Hepatocyte (in vitro differentiated cells): Measurements from ENCODE around the gene NUP214. TPM values are rescaled to one million over a fixed set of nuclear protein-coding genes. Genes with fewer than 3 reads are reported as not detected.

Experiments
- DNase-seq: peaks from one replicate; pipeline ENCODE4 v3.0.0-alpha.2; 2016; ENCODE audit warnings: low spot score
- H2AFZ ChIP-seq: fragments of 200-600 bp; sonication (generic); 2 replicates; pipeline ENCODE4 v1.6.0; 2016; ENCODE audit warnings: antibody characterized with exemption, mild to moderate bottlenecking
- H3K27ac ChIP-seq: fragments of 200-600 bp; sonication (generic); 2 replicates; pipeline ENCODE4 v1.5.1; 2016; ENCODE audit warnings: mild to moderate bottlenecking
- H3K27me3 ChIP-seq: fragments of 200-600 bp; sonication (generic); 2 replicates; pipeline ENCODE4 v1.6.1; 2016
- H3K36me3 ChIP-seq: fragments of 200-600 bp; sonication (generic); replicated peaks from 2 replicates; pipeline ENCODE4 v1.5.1; 2016; ENCODE audit warnings: low read depth; ENCODE audit not compliant: insufficient read depth
- H3K4me1 ChIP-seq: fragments of 200-600 bp; sonication (generic); 2 replicates; pipeline ENCODE4 v1.5.1; 2016; ENCODE audit warnings: mild to moderate bottlenecking, moderate library complexity; ENCODE audit not compliant: insufficient read depth
- H3K4me2 ChIP-seq: fragments of 200-600 bp; sonication (generic); 2 replicates; pipeline ENCODE4 v1.6.0; 2016
- H3K4me3 ChIP-seq: fragments of 200-600 bp; sonication (generic); 2 replicates; pipeline ENCODE4 v1.5.1; 2016; ENCODE audit warnings: mild to moderate bottlenecking
- H3K79me2 ChIP-seq: fragments of 200-600 bp; sonication (generic); 2 replicates; pipeline ENCODE4 v1.6.0; 2017; ENCODE audit warnings: mild to moderate bottlenecking
- H3K9me2 ChIP-seq: fragments of 200-600 bp; sonication (generic); replicated peaks from 2 replicates; pipeline ENCODE4 v1.6.0; 2017; ENCODE audit warnings: mild to moderate bottlenecking; ENCODE audit not compliant: insufficient read depth
- H3K9me3 ChIP-seq: fragments of 200-600 bp; sonication (generic); 2 replicates; pipeline ENCODE4 v1.5.1; 2016; ENCODE audit warnings: low read depth, mild to moderate bottlenecking
- H4K20me1 ChIP-seq: fragments of 200-600 bp; sonication (generic); 2 replicates; pipeline ENCODE4 v1.6.0; 2016; ENCODE audit warnings: mild to moderate bottlenecking; ENCODE audit not compliant: insufficient read depth, poor library complexity, severe bottlenecking
- CTCF ChIP-seq: fragments of 200-600 bp; sonication (generic); IDR thresholded peaks from 2 replicates; pipeline ENCODE4 v1.5.1; 2016; ENCODE audit warnings: antibody characterized with exemption, mild to moderate bottlenecking; ENCODE audit not compliant: poor library complexity
- EZH2 ChIP-seq: fragments of 200-600 bp; sonication (generic); IDR thresholded peaks from 2 replicates; pipeline ENCODE4 v1.6.1; 2016; ENCODE audit warnings: antibody characterized with exemption, mild to moderate bottlenecking, borderline replicate concordance
- EZH2phosphoT487 ChIP-seq: fragments of 200-600 bp; sonication (generic); IDR thresholded peaks from one replicate; pipeline ENCODE4 v1.6.1; 2018; ENCODE audit warnings: antibody characterized with exemption, mild to moderate bottlenecking, low read depth, moderate library complexity; ENCODE audit not compliant: unreplicated experiment, severe bottlenecking
- WGBS: methylation state at CpG from one replicate; pipeline ENCODE4 v1.1.6; 2016; ENCODE audit warnings: low lambda C conversion rate; ENCODE audit errors: missing lambda C conversion rate; 5-methylcytosine and 5-hydroxymethylcytosine counted together
- polyA plus RNA-seq: library from polyadenylated mRNA; unstranded; fragments of >200 nt; fragmentation: Nextera tagmentation; extraction: Ambion mirVana; gene quantifications from 2 replicates; pipeline ENCODE4 v1.2.1, GENCODE V29; 2016
- total RNA-seq: library from RNA; depleted of rRNA; stranded (reverse); fragments of >200 nt; gene quantifications from 2 replicates; pipeline ENCODE4 v1.2.3, GENCODE V29; 2014

NUP214 gene
- total and polyA plus RNA-seq, 2 experiments from 2014 or later: 13.7 to 18.1 TPM

DNA sequence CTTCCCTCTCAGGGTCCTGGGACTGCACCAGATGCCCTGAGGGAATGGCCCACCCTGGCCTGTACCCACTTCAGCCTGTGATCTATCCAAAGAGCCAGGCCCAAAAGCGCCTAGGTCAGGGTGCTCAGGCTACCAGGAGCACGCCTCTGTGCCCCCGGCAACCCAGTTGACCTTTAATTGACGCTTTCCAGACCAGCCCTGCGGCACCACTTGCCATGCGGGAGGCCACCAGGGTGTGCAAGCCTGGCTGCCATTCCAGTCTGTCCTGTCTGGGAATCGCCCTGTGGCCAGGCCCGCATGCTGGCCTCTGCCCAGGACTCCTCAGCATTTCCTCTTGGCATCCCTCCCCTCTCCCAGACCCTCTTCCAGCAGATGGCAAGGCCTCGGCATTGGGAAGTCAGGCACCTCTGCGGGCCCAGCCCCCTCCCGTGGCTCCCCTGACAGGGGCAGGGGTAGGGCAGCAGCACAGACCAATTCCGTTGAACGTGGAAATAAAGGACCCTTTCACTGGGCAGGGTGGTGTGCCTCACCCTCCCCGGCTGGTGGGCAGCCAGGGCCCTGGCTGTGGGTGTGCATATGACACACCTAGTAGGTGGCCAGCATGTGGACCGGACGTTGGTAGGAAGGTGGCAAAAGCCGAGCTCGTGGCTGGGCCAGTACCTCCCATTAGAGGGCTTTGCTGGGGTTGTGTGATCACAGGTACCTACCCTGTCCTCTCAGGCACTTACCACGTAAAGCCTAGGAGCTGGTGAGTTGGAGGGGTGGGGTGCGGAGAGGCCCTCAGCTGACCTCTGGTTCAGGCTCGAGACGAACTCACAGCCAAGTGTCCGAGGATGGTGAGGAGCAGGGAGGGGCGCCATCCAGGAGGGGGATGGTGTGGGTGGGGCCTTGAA is 32.6 kb upstream of the NUP214 start:
- Histone ChIP-seq H3K9me3 (no peaks in the 10 kb centered on the region), H3K4me3 (no peak overlapping the region), H3K79me2 (no peaks in the 10 kb centered on the region), H3K4me1 (peaks cover 9% of the 10 kb centered on the region), H4K20me1 (no peaks in the 10 kb centered on the region), H3K27ac (no peak overlapping the region), H3K36me3 (no peaks in the 10 kb centered on the region), H3K4me2 (no peak overlapping the region), H3K27me3 (peaks cover 15% of the 10 kb centered on the region), H3K9me2 (no peaks in the 10 kb centered on the region), H2AFZ (no peak overlapping the region)
- TF ChIP-seq EZH2: no peak
- no peak for TF ChIP-seq CTCF
- no peak for TF ChIP-seq EZH2phosphoT487
- 82% methylated on average over 21 of the region's 24 CpGs for WGBS
- DNase-seq: no peak

DNA sequence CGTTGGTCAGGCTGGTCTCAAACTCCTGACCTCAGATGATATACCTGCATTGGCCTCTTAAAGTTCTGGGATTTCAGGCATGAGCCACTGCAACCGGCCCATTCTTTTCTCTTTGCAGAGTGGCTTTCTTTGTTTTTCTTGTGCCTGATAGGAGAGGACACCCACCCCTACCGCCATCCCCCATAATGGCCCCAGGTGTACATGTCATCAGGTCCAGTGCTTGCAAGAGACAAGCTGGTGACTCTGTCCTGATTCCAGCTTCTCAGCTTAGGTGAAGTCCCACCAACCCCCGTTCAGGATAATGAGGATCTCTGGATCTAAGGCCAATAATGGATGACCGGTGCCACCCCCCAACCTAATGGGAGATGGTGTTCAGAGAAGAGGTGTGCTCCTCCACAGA is 31.4 kb upstream of the NUP214 start:
- WGBS: 87% methylated on average over 5 of the region's 5 CpGs
- H4K20me1 ChIP-seq: no peaks in the 10 kb centered on the region
- no peak overlapping the region for H3K27ac ChIP-seq
- no peaks in the 10 kb centered on the region for H3K36me3 ChIP-seq
- H2AFZ ChIP-seq: no peak overlapping the region
- no peaks in the 10 kb centered on the region for H3K9me2 ChIP-seq
- H3K27me3 ChIP-seq: peaks cover 15% of the 10 kb centered on the region
- no peak overlapping the region for H3K4me3 ChIP-seq
- TF ChIP-seq EZH2phosphoT487: no peak
- H3K4me1 ChIP-seq: peaks cover 9% of the 10 kb centered on the region
- no peak overlapping the region for H3K4me2 ChIP-seq
- no peak for DNase-seq
- no peaks in the 10 kb centered on the region for H3K79me2 ChIP-seq
- H3K9me3 ChIP-seq: no peaks in the 10 kb centered on the region

DNA sequence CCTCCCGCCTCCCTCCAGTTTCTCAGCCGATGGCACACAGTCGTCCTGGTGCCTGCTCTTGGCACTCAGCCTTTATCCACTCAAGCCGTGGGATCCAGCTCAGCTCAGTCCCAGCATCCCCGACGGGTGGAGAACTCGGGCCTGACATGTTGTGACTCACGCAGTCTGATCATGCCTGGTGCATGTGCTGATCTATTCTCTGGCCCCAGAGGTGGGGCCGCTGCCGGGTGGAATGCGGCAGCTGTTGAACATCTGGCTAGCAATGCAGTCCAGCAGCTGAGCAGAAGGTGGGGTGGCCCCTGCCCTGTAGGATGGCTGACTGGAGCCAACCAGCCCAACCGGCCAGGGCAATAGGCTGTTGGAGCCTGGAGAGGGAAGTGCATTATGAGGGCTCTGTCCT is 30.8 kb upstream of the NUP214 start:
- no peak for TF ChIP-seq EZH2
- TF ChIP-seq EZH2phosphoT487: no peak
- TF ChIP-seq CTCF: no peak
- Histone ChIP-seq H3K9me2 (no peaks in the 10 kb centered on the region), H2AFZ (no peak overlapping the region), H3K27ac (no peak overlapping the region), H3K4me1 (peaks cover 9% of the 10 kb centered on the region), H3K4me2 (no peak overlapping the region), H3K79me2 (no peaks in the 10 kb centered on the region), H3K36me3 (no peaks in the 10 kb centered on the region), H3K9me3 (no peaks in the 10 kb centered on the region), H4K20me1 (no peaks in the 10 kb centered on the region), H3K27me3 (peaks cover 15% of the 10 kb centered on the region), H3K4me3 (no peak overlapping the region)
- DNase-seq: peak; percentile 35
- 60% methylated on average over 12 of the region's 12 CpGs for WGBS

- peaks cover 9% of the 10 kb centered on the region for H3K4me1 ChIP-seq
- no peaks in the 10 kb centered on the region for H3K9me3 ChIP-seq
- no peak overlapping the region for H3K27ac ChIP-seq
- H3K9me2 ChIP-seq: no peaks in the 10 kb centered on the region
- no peaks in the 10 kb centered on the region for H3K36me3 ChIP-seq
- 39% methylated on average over 16 of the region's 16 CpGs for WGBS
- no peaks in the 10 kb centered on the region for H3K79me2 ChIP-seq
- TF ChIP-seq EZH2phosphoT487 (no peak), EZH2 (no peak), CTCF (no peak)
- H3K27me3 ChIP-seq: peaks cover 15% of the 10 kb centered on the region
- peak overlapping the region; percentile 21 for H3K4me3 ChIP-seq
- H3K4me2 ChIP-seq: peak overlapping the region; percentile 99
- no peak for DNase-seq
- H4K20me1 ChIP-seq: no peaks in the 10 kb centered on the region
- H2AFZ ChIP-seq: peak overlapping the region; percentile 88
Measured at GRCh38 chr9:131095666-131096268, 29.6 kb upstream of the NUP214 start.
